AG04450 (cell line): Measurements from ENCODE around the gene CNBD2. TPM values are rescaled to one million over a fixed set of nuclear protein-coding genes. Genes with fewer than 3 reads are reported as not detected.
"Not testable (repeated sequence)": the region's sequence is repeated elsewhere in the genome, so short reads cannot be mapped to it uniquely, and the experiment has no call there.

Experiments used
- CTCF ChIA-PET: fragments of 300-600, 350-600 bp; formaldehyde crosslinking; extraction: SDS; loops from one replicate; lab custom pipeline; 2022; ENCODE audit warnings: antibody characterized with exemption, inconsistent platforms; lab: Charles Lee
- POLR2A ChIA-PET: fragments of 350-600 bp; formaldehyde crosslinking; extraction: SDS; loops from one replicate; lab custom pipeline; 2021; ENCODE audit warnings: antibody characterized with exemption, inconsistent platforms; lab: Yijun Ruan, JAX
- DNase-seq: peaks from one replicate; pipeline ENCODE4 v3.0.0-alpha.2; 2011; ENCODE audit warnings: low read depth, low spot score
- H3K27ac ChIP-seq: one replicate; pipeline ENCODE4 v1.5.1; 2012; ENCODE audit warnings: low read depth, low read length, control low read depth
- H3K27me3 ChIP-seq: one replicate; pipeline ENCODE4 v1.6.0; 2012; ENCODE audit warnings: low read length; ENCODE audit not compliant: control insufficient read depth, insufficient read depth
- H3K4me3 ChIP-seq: 2 replicates; pipeline ENCODE4 v1.5.1; 2011; ENCODE audit warnings: mild to moderate bottlenecking, low read depth, low read length, control low read depth
- H3K9me3 ChIP-seq: 2 replicates; pipeline ENCODE4 v1.5.1; 2012; ENCODE audit warnings: low read length; ENCODE audit not compliant: control insufficient read depth, insufficient read depth
- CTCF ChIP-seq: IDR thresholded peaks from 2 replicates; pipeline ENCODE4 v1.5.1; 2011; ENCODE audit warnings: low read depth, low read length, control low read depth, inconsistent platforms
- polyA plus RNA-seq: library from polyadenylated mRNA; depleted of rRNA; stranded (reverse); fragments of >200 nt; gene quantifications from 2 replicates; pipeline ENCODE4 v1.2.3, GENCODE V29; 2011

CNBD2 gene
- polyA plus RNA-seq, 1 experiment = 1.8 TPM

GRCh38 chr20:35941620-35942019, 26.8 kb upstream of the CNBD2 start:
- POLR2A ChIA-PET = no interaction called here
- TF ChIP-seq CTCF = no peak
- Histone ChIP-seq H3K4me3 (no peak overlapping the region), H3K27me3 (no peaks in the 10 kb centered on the region), H3K9me3 (no peaks in the 10 kb centered on the region), H3K27ac (no peak overlapping the region)
- CTCF ChIA-PET = interaction anchor here (2.2 kb wide), 1 partner anchor 13 kb away, joined by 22 read pairs; the partner anchor contains the start of gene SCAND1
- no peak for DNase-seq

GRCh38 chr20:35942243-35942642, 26.1 kb upstream of the CNBD2 start:
- no peak overlapping the region for H3K27ac ChIP-seq
- no peak for TF ChIP-seq CTCF
- CTCF ChIA-PET = interaction anchor here (2.2 kb wide), 1 partner anchor 12 kb away, joined by 22 read pairs; the partner anchor contains the start of gene SCAND1
- H3K4me3 ChIP-seq = no peak overlapping the region
- POLR2A ChIA-PET = interaction anchor here (1.1 kb wide), 1 partner anchor 12 kb away, joined by 4 read pairs; the partner anchor contains the start of gene SCAND1
- no peaks in the 10 kb centered on the region for H3K9me3 ChIP-seq
- H3K27me3 ChIP-seq = no peaks in the 10 kb centered on the region
- DNase-seq = no peak

GRCh38 chr20:35947489-35947888, 20.9 kb upstream of the CNBD2 start:
- Histone ChIP-seq H3K27ac (peak overlapping the region; percentile 77), H3K9me3 (no peaks in the 10 kb centered on the region), H3K27me3 (no peaks in the 10 kb centered on the region), H3K4me3 (no peak overlapping the region)
- ChIA-PET POLR2A (no interaction called here), CTCF (interaction anchor here (0.7 kb wide), 1 partner anchor 62 kb away, joined by 3 read pairs; no protein-coding TSS in a partner anchor)
- DNase-seq = no peak
- peak; percentile 24 for TF ChIP-seq CTCF

- Histone ChIP-seq H3K9me3 (no peaks in the 10 kb centered on the region), H3K4me3 (no peak overlapping the region), H3K27ac (peak overlapping the region; percentile 77), H3K27me3 (no peaks in the 10 kb centered on the region)
- CTCF ChIA-PET = interaction anchor here (0.7 kb wide), 1 partner anchor 63 kb away, joined by 3 read pairs; no protein-coding TSS in a partner anchor
- TF ChIP-seq CTCF = no peak
- POLR2A ChIA-PET = no interaction called here
- DNase-seq = peak; percentile 21
These were observed 20.5 kb upstream of the CNBD2 start for GRCh38 chr20:35947907-35948306.

GRCh38 chr20:35950093-35950492, 18.3 kb upstream of the CNBD2 start:
- Histone ChIP-seq H3K9me3 (no peaks in the 10 kb centered on the region; the same call in 1 of the 2 replicates), H3K4me3 (no peak overlapping the region), H3K27ac (no peak overlapping the region), H3K27me3 (no peaks in the 10 kb centered on the region)
- CTCF ChIA-PET = interaction anchor here (0.7 kb wide), 1 partner anchor 252 kb away, joined by 3 read pairs; no protein-coding TSS in a partner anchor
- POLR2A ChIA-PET = no interaction called here
- TF ChIP-seq CTCF = no peak
- no peak for DNase-seq

- peak overlapping the region; percentile 91; the same call in 1 of the 2 replicates for H3K4me3 ChIP-seq
- not testable (repeated sequence) for DNase-seq, H3K27ac ChIP-seq, H3K9me3 ChIP-seq, H3K27me3 ChIP-seq
- ChIA-PET POLR2A (interaction anchor here (1.2 kb wide), 1 partner anchor 210 kb away, joined by 4 read pairs; the partner anchor contains the start of gene RBM39), CTCF (interaction anchor here (1.0 to 3.9 kb wide), 2 partner anchors 40 to 187 kb away, joined by 6 to 41 read pairs; no protein-coding TSS in a partner anchor)
These were observed 16.3 kb upstream of the CNBD2 start for GRCh38 chr20:35952080-35952479.
